ENCODE measurements around the gene ELAVL3.

Gene ELAVL3

GRCh38 chr19:11480715-11481533, at the start of gene ELAVL3:
ELAVL3 (minus strand) TSS chr19:11481046; CDS start chr19:11480608, 438 bp downstream.
- DNase-seq (ENCODE audit: low spot score): no peak

GRCh38 chr19:11530432-11530831, 49.6 kb upstream of the ELAVL3 start:
- DNase-seq (ENCODE audit: low spot score): peak; percentile 83

GRCh38 chr19:11528551-11529341, 47.9 kb upstream of the ELAVL3 start, which contains the start of gene ECSIT:
ECSIT (minus strand) TSS chr19:11529134; CDS start chr19:11519170, 9,964 bp downstream.
- DNase-seq (ENCODE audit: low spot score): peak; percentile 97

GRCh38 chr19:11519138-11519537, 38.3 kb upstream of the ELAVL3 start:
- no peak for DNase-seq (ENCODE audit: low spot score)

GRCh38 chr19:11513946-11514345, 33.1 kb upstream of the ELAVL3 start:
- no peak for DNase-seq (ENCODE audit: low spot score)

- no peak for DNase-seq (ENCODE audit: low spot score)
Measured at GRCh38 chr19:11510444-11510843, 29.6 kb upstream of the ELAVL3 start.

GRCh38 chr19:11507370-11508078, 26.7 kb upstream of the ELAVL3 start:
- DNase-seq (ENCODE audit: low spot score): no peak

GRCh38 chr19:11506967-11507366, 26.1 kb upstream of the ELAVL3 start:
- peak; percentile 5 for DNase-seq (ENCODE audit: low spot score)

GRCh38 chr19:11506101-11506555, 25.3 kb upstream of the ELAVL3 start:
- DNase-seq (ENCODE audit: low spot score): no peak

- peak; percentile 99 for DNase-seq (ENCODE audit: low spot score)
Measured at GRCh38 chr19:11505504-11506100, 24.8 kb upstream of the ELAVL3 start, which contains the start of gene ZNF653. ZNF653 (minus strand) TSS chr19:11505839; CDS start chr19:11505786, 53 bp downstream.

- DNase-seq (ENCODE audit: low spot score): peak; percentile 97
Measured at GRCh38 chr19:11505032-11505503, 24.2 kb upstream of the ELAVL3 start.

GRCh38 chr19:11504502-11505031, 23.7 kb upstream of the ELAVL3 start:
- no peak for DNase-seq (ENCODE audit: low spot score)

GRCh38 chr19:11499890-11500420, 19.1 kb upstream of the ELAVL3 start:
- no peak for DNase-seq (ENCODE audit: low spot score)

- DNase-seq (ENCODE audit: low spot score): no peak
Measured at GRCh38 chr19:11499220-11499726, 18.4 kb upstream of the ELAVL3 start.

GRCh38 chr19:11496391-11497163, 15.7 kb upstream of the ELAVL3 start:
- peak; percentile 89 for DNase-seq (ENCODE audit: low spot score)

- DNase-seq (ENCODE audit: low spot score): no peak
Measured at GRCh38 chr19:11495885-11496284, 15.0 kb upstream of the ELAVL3 start.

- no peak for DNase-seq (ENCODE audit: low spot score)
Measured at GRCh38 chr19:11495481-11495880, 14.6 kb upstream of the ELAVL3 start.

GRCh38 chr19:11494634-11495285, 13.9 kb upstream of the ELAVL3 start:
- DNase-seq (ENCODE audit: low spot score): no peak

GRCh38 chr19:11489378-11489777, 8.5 kb upstream of the ELAVL3 start:
- no peak for DNase-seq (ENCODE audit: low spot score)
